GM13976 (cell line): ENCODE measurements around the gene TRIM2.

Experiments
- DNase-seq: peaks from one replicate; pipeline ENCODE4 v3.0.0; 2012; ENCODE audit warnings: low spot score
- CTCF ChIP-seq: IDR thresholded peaks from 2 replicates; pipeline ENCODE4 v1.5.1; 2012; ENCODE audit warnings: borderline replicate concordance, mild to moderate bottlenecking; ENCODE audit not compliant: insufficient read depth; ENCODE audit errors: extremely low read depth, missing control alignments, control extremely low read depth
- in situ Hi-C: fragments of 300-500 bp; cut with MboI; formaldehyde crosslinking; loops from one replicate; pipeline ENCODE4 v1.12.0; 2022; ENCODE audit warnings: low sequenced_read_pairs, mixed read lengths, inconsistent platforms; ENCODE audit not compliant: unreplicated experiment

Gene TRIM2

GRCh38 chr4:153346031-153346430 is 141.8 kb downstream of the TRIM2 start:
- no peak for TF ChIP-seq CTCF
- no peak for DNase-seq
- in situ Hi-C loops, result loop anchor here (10.0 kb wide), 1 partner anchor 289 kb away; no protein-coding TSS in a partner anchor

- DNase-seq, result no peak
- in situ Hi-C loops, result loop anchor here (10.0 kb wide), 1 partner anchor 288 kb away; no protein-coding TSS in a partner anchor
- no peak for TF ChIP-seq CTCF
Observed at GRCh38 chr4:153346563-153346962, 142.3 kb downstream of the TRIM2 start.

GRCh38 chr4:153347117-153347516 is 142.9 kb downstream of the TRIM2 start:
- DNase-seq, result no peak
- in situ Hi-C loops, result loop anchor here (10.0 kb wide), 1 partner anchor 288 kb away; no protein-coding TSS in a partner anchor
- no peak for TF ChIP-seq CTCF

- TF ChIP-seq CTCF, result no peak
- DNase-seq, result no peak
- in situ Hi-C loops, result loop anchor here (10.0 kb wide), 1 partner anchor 287 kb away; no protein-coding TSS in a partner anchor
Observed at GRCh38 chr4:153348006-153348405, 143.8 kb downstream of the TRIM2 start.

GRCh38 chr4:153349206-153349805 is 145.1 kb downstream of the TRIM2 start:
- DNase-seq, result no peak
- no peak for TF ChIP-seq CTCF
- in situ Hi-C loops, result loop anchor here (10.0 kb wide), 1 partner anchor 285 kb away; no protein-coding TSS in a partner anchor

GRCh38 chr4:153362184-153362583 is 157.9 kb downstream of the TRIM2 start:
- in situ Hi-C loops, result no loop called here

More at GRCh38 chr4:153362184-153362583, 157.9 kb downstream of the TRIM2 start:
- DNase-seq, result no peak
- no peak for TF ChIP-seq CTCF
